GM12865 (cell line): Measurements from ENCODE around the gene AQP2.

Source experiments
- DNase-seq: peaks from one replicate; pipeline ENCODE4 v3.0.0; 2010; ENCODE audit warnings: low read depth
- H3K4me3 ChIP-seq: 2 replicates; pipeline ENCODE4 v1.5.1; 2011; ENCODE audit warnings: mild to moderate bottlenecking, low read depth, low read length, control low read depth
- CTCF ChIP-seq: IDR thresholded peaks from 2 replicates; pipeline ENCODE4 v1.5.1; 2011; ENCODE audit warnings: low read length, control low read depth, low read depth, inconsistent platforms; ENCODE audit not compliant: insufficient read depth; ENCODE audit errors: missing control alignments

Gene AQP2

DNA sequence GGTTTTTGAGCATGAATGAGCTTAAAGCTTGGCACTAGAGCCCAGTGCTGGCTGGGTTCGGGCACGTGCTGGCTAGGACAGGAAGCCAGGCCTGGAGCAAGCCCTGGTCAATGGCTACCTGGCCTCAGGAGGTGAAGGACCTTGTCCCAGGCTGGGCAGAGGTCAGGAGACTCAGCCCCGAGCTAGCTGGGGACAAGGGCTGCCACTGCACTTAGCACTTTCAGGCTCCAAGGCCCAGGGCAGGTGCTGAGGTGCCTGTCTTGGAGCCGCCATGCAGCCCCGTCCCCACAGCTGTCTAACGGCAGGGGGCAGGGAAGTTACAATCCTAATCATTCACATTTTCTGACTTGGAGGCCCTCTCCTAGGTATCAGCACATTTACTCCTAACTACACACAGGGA, 17.9 kb downstream of the AQP2 start:
- TF ChIP-seq CTCF, result no peak
- DNase-seq, result no peak
- no peak overlapping the region for H3K4me3 ChIP-seq

GRCh38 chr12:49969027-49969426, 18.5 kb downstream of the AQP2 start:
- DNase-seq, result no peak
- TF ChIP-seq CTCF, result no peak
- H3K4me3 ChIP-seq, result no peak overlapping the region

DNA sequence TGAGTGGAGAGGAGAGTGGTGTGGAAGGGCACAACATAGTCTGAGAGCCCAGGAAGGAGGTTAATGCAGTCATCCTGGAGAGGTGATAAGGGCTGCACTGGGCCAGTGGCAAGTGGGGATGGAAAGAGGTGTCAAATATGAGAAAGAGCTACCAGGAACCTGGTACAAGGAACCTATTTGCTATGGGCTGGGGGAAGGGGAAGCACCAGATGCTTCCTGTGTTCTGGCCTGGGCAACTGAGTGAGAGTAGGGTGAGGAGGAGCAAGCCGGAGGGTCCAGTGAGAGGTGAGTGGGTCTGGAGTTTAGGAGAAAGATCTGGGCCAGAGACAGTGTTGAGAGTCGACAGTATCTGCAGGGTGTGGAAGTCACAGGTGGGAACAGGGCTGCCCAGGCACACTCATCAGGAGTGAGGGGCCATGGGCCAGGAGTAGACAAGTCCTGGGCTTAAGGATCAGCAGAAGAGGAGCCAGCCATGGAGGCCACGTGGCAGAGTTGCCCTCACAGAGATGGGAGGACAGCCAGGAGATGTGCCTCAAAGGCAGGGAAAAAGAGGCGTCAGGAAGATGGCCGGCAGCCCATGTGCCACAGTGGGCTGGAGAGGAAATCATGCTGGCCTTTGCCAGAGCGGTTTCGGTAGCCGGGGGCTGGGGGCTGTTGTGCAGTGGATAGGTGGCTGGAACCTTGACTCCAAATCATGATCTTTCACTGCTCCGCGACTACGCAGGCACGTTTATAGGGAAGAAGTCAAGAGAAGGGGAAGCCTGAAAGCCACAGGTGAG, 19.3 kb downstream of the AQP2 start:
- no peak for TF ChIP-seq CTCF
- H3K4me3 ChIP-seq, result no peak overlapping the region
- DNase-seq, result no peak

DNA sequence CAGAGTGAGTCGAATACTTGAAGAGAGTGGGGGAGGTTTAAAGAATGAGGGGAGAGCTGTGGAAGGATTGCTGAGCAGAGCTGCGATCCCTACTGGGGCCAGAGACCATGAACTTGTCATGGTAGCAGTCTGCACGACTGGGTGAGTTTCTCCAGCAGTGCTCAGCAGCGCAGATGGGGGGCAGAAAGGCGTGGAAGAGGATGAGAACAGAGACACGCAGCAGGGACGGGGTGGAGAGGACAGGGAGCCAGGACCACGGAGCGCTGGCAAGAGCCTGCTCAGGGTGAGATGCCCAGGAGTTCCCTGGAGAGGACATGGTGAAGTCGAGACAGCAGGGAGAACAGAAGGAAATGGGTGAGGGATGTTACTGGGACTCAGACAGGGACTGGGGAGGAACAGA, 20.1 kb downstream of the AQP2 start:
- DNase-seq, result no peak
- no peak for TF ChIP-seq CTCF
- no peak overlapping the region for H3K4me3 ChIP-seq

- TF ChIP-seq CTCF, result no peak
- H3K4me3 ChIP-seq, result no peak overlapping the region
- no peak for DNase-seq
Measured at GRCh38 chr12:49971141-49971540, 20.6 kb downstream of the AQP2 start.

DNA sequence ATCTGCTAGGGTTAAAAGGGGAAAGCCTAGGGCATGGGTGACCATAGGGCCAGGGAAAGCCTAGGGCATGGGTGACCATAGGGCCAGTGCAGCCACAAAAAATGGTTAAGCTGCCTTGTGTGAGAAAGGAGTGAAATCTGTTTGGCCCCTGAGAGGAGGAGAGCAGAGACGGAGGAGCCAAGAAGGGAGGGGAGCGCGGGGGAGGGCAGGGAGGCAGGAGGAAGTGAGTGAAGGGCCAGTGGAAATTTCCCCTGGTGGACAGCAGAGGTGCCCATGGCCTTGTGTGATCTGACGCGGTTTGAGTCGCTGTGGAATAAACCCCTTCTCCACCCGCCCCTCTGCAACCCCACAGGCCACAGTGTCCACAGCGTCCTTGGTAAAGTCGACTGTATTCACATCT, 21.6 kb downstream of the AQP2 start:
- TF ChIP-seq CTCF, result no peak
- DNase-seq, result no peak
- no peak overlapping the region for H3K4me3 ChIP-seq

- no peak within 1 kb of the TSS for H3K4me3 ChIP-seq
- DNase-seq, result no peak
- no peak for TF ChIP-seq CTCF
Measured at GRCh38 chr12:49972641-49973360, 22.3 kb downstream of the AQP2 start, which contains the start of gene AQP6. Gene AQP6, plus strand, starts transcription at chr12:49972947. Its CDS starts 227 bp downstream, at chr12:49973174.
